HepG2 (cell line): ENCODE data around the gene SLC6A9. TPM values are rescaled to one million over a fixed set of nuclear protein-coding genes. Genes with fewer than 3 reads are reported as not detected.
A peak's percentile ranks its signal among the peaks of the same experiment; 100 is the strongest.

Experiments
- ATAC-seq: fragments of 200-7000 bp; cut with Tn5 transposase; 3 replicates; pipeline ENCODE4 v1.9.1; 2020; ENCODE audit warnings: mild to moderate bottlenecking, moderate library complexity
- BruUV-seq: library from RNA; stranded (reverse); fragments of 400-500 nt; replicated peaks from 2 replicates; lab custom pipeline; 2021; lab: Mats Ljungman, UMichigan
- CTCF ChIA-PET: fragments of 300-600 bp; formaldehyde crosslinking; extraction: SDS; loops from one replicate; lab custom pipeline; 2021; ENCODE audit warnings: low total read pairs, inconsistent platforms, low intra/inter-chr PET ratio; lab: Yijun Ruan, JAX
- POLR2A ChIA-PET: fragments of 350-600 bp; sonication (Branson Sonifier 250); formaldehyde crosslinking; loops from one replicate; lab custom pipeline; 2020; ENCODE audit warnings: antibody characterized with exemption, inconsistent platforms; lab: Yijun Ruan, JAX
- DNase-seq: peaks from one replicate; pipeline ENCODE4 v3.0.0-alpha.2; 2015; ENCODE audit warnings: low spot score
- FAIRE-seq: peaks from 3 replicates; lab custom pipeline; 2011; peaks lifted over from hg19 to GRCh38; lab: Jason Lieb, UNC
- H2AFZ ChIP-seq: one replicate; pipeline ENCODE4 v1.6.1; 2011; ENCODE audit warnings: low read length, inconsistent platforms
- H3K27ac ChIP-seq: fragments of 300-600 bp; 3 replicates; pipeline ENCODE4 v1.8.0; 2011; ENCODE audit warnings: mixed run types, mild to moderate bottlenecking, mixed read lengths, low read length, inconsistent platforms; ENCODE audit not compliant: insufficient read depth; ENCODE audit errors: extremely low read length
- H3K27me3 ChIP-seq, 2 experiments: fragments of 200-600 bp in 1 of 2; 2 replicates in 1 of 2; 3 replicates in 1 of 2; pipeline versions ENCODE4 v1.6.0 to v1.8.0; 2011; ENCODE audit warnings: low read length in 2 of 2, mild to moderate bottlenecking in 2 of 2, moderate library complexity in 2 of 2, inconsistent platforms in 1 of 2; ENCODE audit not compliant: insufficient read depth in 2 of 2, control insufficient read depth in 1 of 2
- H3K36me3 ChIP-seq, 2 experiments: fragments of 200-600 bp in 1 of 2; replicated peaks in 1 of 2; 2 replicates in 1 of 2; 3 replicates in 1 of 2; pipeline versions ENCODE4 v1.5.1 to v1.8.0; 2011; ENCODE audit warnings: low read length in 2 of 2, inconsistent platforms in 1 of 2; ENCODE audit not compliant: insufficient read depth in 2 of 2, control insufficient read depth in 1 of 2
- H3K4me1 ChIP-seq: 2 replicates; pipeline ENCODE4 v1.5.1; 2012; ENCODE audit warnings: low read length, inconsistent platforms; ENCODE audit not compliant: insufficient read depth
- H3K4me2 ChIP-seq: 2 replicates; pipeline ENCODE4 v1.6.0; 2011; ENCODE audit warnings: low read depth, low read length, inconsistent platforms
- H3K4me3 ChIP-seq, 3 experiments: fragments of 200-600 bp in 1 of 3; sonication (generic), shearing (Covaris generic) in 1 of 3; replicated peaks in 1 of 3; 2 replicates each; pipeline ENCODE4 v1.5.1; 2011 to 2016; ENCODE audit warnings: low read length in 3 of 3, inconsistent platforms in 2 of 3, low read depth in 2 of 3, mild to moderate bottlenecking in 2 of 3, control low read depth in 1 of 3, mixed read lengths in 1 of 3; ENCODE audit not compliant: insufficient read depth in 1 of 3
- H3K79me2 ChIP-seq: one replicate; pipeline ENCODE4 v1.6.1; 2011; ENCODE audit warnings: low read length, inconsistent platforms; ENCODE audit not compliant: insufficient read depth
- H3K9ac ChIP-seq: 2 replicates; pipeline ENCODE4 v1.6.0; 2011; ENCODE audit warnings: mild to moderate bottlenecking, low read depth, low read length, inconsistent platforms; ENCODE audit not compliant: insufficient read depth
- H3K9me3 ChIP-seq: 2 replicates; pipeline ENCODE4 v1.5.1; 2012; ENCODE audit warnings: mild to moderate bottlenecking, low read length
- H4K20me1 ChIP-seq: 2 replicates; pipeline ENCODE4 v1.6.0; 2011; ENCODE audit warnings: inconsistent platforms, mild to moderate bottlenecking, low read length, moderate library complexity; ENCODE audit not compliant: insufficient read depth
- CCAR2 ChIP-seq: fragments of 200-400 bp; formaldehyde crosslinking; optimal IDR thresholded peaks from 2 replicates; pipeline ENCODE3; 2018; ENCODE audit warnings: low read depth, mild to moderate bottlenecking, low read length, moderate library complexity
- RBFOX2 ChIP-seq: fragments of 200-400 bp; formaldehyde crosslinking; IDR thresholded peaks from 2 replicates; pipeline ENCODE4 v1.6.1; 2017; ENCODE audit warnings: low read depth, mild to moderate bottlenecking, low read length
- SATB2 ChIP-seq: sonication (generic); formaldehyde crosslinking; IDR thresholded peaks from 2 replicates; pipeline ENCODE4 v1.5.0; 2020; ENCODE audit warnings: missing genetic modification reagents
- YEATS2 ChIP-seq: sonication (generic); formaldehyde crosslinking; IDR thresholded peaks from 2 replicates; pipeline ENCODE4 v1.4.0; 2020; ENCODE audit warnings: missing genetic modification reagents, borderline replicate concordance
- ZBTB33 ChIP-seq: sonication (generic); formaldehyde crosslinking; IDR thresholded peaks from 2 replicates; pipeline ENCODE4 v1.4.0; 2020; ENCODE audit warnings: missing genetic modification reagents
- ZNF225 ChIP-seq: sonication (generic); formaldehyde crosslinking; IDR thresholded peaks from 2 replicates; pipeline ENCODE4 v1.4.0; 2020; ENCODE audit warnings: mild to moderate bottlenecking, missing genetic modification reagents
- ZNF572 ChIP-seq: sonication (generic); formaldehyde crosslinking; IDR thresholded peaks from 2 replicates; pipeline ENCODE4 v1.5.1; 2020; ENCODE audit warnings: mild to moderate bottlenecking, missing genetic modification reagents
- ZSCAN30 ChIP-seq: sonication (generic); formaldehyde crosslinking; IDR thresholded peaks from 2 replicates; pipeline ENCODE4 v1.5.0; 2020; ENCODE audit warnings: mild to moderate bottlenecking, missing genetic modification reagents
- WGBS: methylation state at CpG from one replicate; pipeline ENCODE4 v1.1.6; 2017; ENCODE audit warnings: low lambda C conversion rate; 5-methylcytosine and 5-hydroxymethylcytosine counted together
- in situ Hi-C: cut with HindIII; loops from 2 replicates; pipeline ENCODE4 v1.10.0; 2017; ENCODE audit warnings: low pct_unique_long_range_greater_than_20kb; ENCODE audit not compliant: extremely low pct_ligation_motif_present
- intact Hi-C: fragments of 100-400 bp; cut with micrococcal nuclease; formaldehyde crosslinking; loops from one replicate; pipeline ENCODE4 v1.10.0; 2022; ENCODE audit not compliant: unreplicated experiment
- polyA plus RNA-seq, 8 experiments: library from polyadenylated mRNA; depleted of rRNA in 3 of 8; stranded (reverse) in 7 of 8; unstranded in 1 of 8; fragments of >200 nt; fragmentation: Illumina TruSeq in 4 of 8; extraction: Trizol in 4 of 8; gene quantifications; 2 replicates each; pipeline versions ENCODE4 v1.2.1 to v1.2.3, GENCODE V29; 2011 to 2016; ENCODE audit warnings: low read depth in 4 of 8, missing spikeins in 1 of 8, mixed read lengths in 1 of 8; ENCODE audit not compliant: insufficient read depth in 1 of 8
- total RNA-seq, 5 experiments: library from RNA; depleted of rRNA; stranded (reverse); fragments of >200 nt; fragmentation: Illumina TruSeq; extraction: Trizol; gene quantifications; 2 replicates each; pipeline ENCODE4 v1.2.3, GENCODE V29; 2016; ENCODE audit warnings: low read depth in 1 of 5
- TF ChIP-seq, protein P1 (sequence below): sonication (generic); formaldehyde crosslinking; IDR thresholded peaks from 2 replicates; pipeline ENCODE4 v1.4.0; 2020; ENCODE audit warnings: missing genetic modification reagents, borderline replicate concordance
- TF ChIP-seq, protein P2 (sequence below): IDR thresholded peaks from 2 replicates; pipeline ENCODE4 v1.6.1; 2016; ENCODE audit warnings: low read depth, missing genetic modification reagents, missing compliant biosample characterization

The SLC6A9 gene
- total and polyA plus RNA-seq, 2 of the 13 experiments (the other 11 are each of a cell fraction or from before 2014, with no cell fraction given) = 8.5 to 9.9 TPM

GRCh38 chr1:43984855-43985254 is 46.4 kb downstream of the SLC6A9 start:
- peaks cover 71% of the 10 kb centered on the region for H3K4me1 ChIP-seq
- BruUV-seq = no TSS peak
- H3K79me2 ChIP-seq = peaks cover 29% of the 10 kb centered on the region
- H3K4me2 ChIP-seq = no peak overlapping the region
- H3K4me3 ChIP-seq = no peak overlapping the region
- CTCF ChIA-PET = no interaction called here
- peaks cover 17 to 38% of the 10 kb centered on the region in 2 experiments; a peak in 4 of 5 replicates for H3K36me3 ChIP-seq
- DNase-seq (no peak), FAIRE-seq (no peak), ATAC-seq (no peak)
- in situ Hi-C loops (no loop called here), intact Hi-C loops (no loop called here)
- H3K9me3 ChIP-seq = no peaks in the 10 kb centered on the region
- H2AFZ ChIP-seq = no peak overlapping the region
- 97% methylated on average over 7 of the region's 16 CpGs for WGBS
- H3K27ac ChIP-seq = no peak overlapping the region
- H3K27me3 ChIP-seq = no peaks in the 10 kb centered on the region
- POLR2A ChIA-PET = no interaction called here
- H3K9ac ChIP-seq = no peak overlapping the region
- H4K20me1 ChIP-seq = no peaks in the 10 kb centered on the region
- TF ChIP-seq, protein P1, sequence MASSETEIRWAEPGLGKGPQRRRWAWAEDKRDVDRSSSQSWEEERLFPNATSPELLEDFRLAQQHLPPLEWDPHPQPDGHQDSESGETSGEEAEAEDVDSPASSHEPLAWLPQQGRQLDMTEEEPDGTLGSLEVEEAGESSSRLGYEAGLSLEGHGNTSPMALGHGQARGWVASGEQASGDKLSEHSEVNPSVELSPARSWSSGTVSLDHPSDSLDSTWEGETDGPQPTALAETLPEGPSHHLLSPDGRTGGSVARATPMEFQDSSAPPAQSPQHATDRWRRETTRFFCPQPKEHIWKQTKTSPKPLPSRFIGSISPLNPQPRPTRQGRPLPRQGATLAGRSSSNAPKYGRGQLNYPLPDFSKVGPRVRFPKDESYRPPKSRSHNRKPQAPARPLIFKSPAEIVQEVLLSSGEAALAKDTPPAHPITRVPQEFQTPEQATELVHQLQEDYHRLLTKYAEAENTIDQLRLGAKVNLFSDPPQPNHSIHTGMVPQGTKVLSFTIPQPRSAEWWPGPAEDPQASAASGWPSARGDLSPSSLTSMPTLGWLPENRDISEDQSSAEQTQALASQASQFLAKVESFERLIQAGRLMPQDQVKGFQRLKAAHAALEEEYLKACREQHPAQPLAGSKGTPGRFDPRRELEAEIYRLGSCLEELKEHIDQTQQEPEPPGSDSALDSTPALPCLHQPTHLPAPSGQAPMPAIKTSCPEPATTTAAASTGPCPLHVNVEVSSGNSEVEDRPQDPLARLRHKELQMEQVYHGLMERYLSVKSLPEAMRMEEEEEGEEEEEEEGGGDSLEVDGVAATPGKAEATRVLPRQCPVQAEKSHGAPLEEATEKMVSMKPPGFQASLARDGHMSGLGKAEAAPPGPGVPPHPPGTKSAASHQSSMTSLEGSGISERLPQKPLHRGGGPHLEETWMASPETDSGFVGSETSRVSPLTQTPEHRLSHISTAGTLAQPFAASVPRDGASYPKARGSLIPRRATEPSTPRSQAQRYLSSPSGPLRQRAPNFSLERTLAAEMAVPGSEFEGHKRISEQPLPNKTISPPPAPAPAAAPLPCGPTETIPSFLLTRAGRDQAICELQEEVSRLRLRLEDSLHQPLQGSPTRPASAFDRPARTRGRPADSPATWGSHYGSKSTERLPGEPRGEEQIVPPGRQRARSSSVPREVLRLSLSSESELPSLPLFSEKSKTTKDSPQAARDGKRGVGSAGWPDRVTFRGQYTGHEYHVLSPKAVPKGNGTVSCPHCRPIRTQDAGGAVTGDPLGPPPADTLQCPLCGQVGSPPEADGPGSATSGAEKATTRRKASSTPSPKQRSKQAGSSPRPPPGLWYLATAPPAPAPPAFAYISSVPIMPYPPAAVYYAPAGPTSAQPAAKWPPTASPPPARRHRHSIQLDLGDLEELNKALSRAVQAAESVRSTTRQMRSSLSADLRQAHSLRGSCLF (CRISPR knock-in tag) = no peak
- 0 out of 2 replicates have a peak, but pooled peaks have one; percentile 11 for TF ChIP-seq RBFOX2
- no peak for TF ChIP-seq CCAR2
- no peak for TF ChIP-seq ZNF572
- TF ChIP-seq YEATS2 (CRISPR knock-in tag) = no peak
- TF ChIP-seq ZSCAN30 (CRISPR knock-in tag) = no peak
- TF ChIP-seq, protein P2, sequence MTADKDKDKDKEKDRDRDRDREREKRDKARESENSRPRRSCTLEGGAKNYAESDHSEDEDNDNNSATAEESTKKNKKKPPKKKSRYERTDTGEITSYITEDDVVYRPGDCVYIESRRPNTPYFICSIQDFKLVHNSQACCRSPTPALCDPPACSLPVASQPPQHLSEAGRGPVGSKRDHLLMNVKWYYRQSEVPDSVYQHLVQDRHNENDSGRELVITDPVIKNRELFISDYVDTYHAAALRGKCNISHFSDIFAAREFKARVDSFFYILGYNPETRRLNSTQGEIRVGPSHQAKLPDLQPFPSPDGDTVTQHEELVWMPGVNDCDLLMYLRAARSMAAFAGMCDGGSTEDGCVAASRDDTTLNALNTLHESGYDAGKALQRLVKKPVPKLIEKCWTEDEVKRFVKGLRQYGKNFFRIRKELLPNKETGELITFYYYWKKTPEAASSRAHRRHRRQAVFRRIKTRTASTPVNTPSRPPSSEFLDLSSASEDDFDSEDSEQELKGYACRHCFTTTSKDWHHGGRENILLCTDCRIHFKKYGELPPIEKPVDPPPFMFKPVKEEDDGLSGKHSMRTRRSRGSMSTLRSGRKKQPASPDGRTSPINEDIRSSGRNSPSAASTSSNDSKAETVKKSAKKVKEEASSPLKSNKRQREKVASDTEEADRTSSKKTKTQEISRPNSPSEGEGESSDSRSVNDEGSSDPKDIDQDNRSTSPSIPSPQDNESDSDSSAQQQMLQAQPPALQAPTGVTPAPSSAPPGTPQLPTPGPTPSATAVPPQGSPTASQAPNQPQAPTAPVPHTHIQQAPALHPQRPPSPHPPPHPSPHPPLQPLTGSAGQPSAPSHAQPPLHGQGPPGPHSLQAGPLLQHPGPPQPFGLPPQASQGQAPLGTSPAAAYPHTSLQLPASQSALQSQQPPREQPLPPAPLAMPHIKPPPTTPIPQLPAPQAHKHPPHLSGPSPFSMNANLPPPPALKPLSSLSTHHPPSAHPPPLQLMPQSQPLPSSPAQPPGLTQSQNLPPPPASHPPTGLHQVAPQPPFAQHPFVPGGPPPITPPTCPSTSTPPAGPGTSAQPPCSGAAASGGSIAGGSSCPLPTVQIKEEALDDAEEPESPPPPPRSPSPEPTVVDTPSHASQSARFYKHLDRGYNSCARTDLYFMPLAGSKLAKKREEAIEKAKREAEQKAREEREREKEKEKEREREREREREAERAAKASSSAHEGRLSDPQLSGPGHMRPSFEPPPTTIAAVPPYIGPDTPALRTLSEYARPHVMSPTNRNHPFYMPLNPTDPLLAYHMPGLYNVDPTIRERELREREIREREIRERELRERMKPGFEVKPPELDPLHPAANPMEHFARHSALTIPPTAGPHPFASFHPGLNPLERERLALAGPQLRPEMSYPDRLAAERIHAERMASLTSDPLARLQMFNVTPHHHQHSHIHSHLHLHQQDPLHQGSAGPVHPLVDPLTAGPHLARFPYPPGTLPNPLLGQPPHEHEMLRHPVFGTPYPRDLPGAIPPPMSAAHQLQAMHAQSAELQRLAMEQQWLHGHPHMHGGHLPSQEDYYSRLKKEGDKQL (CRISPR knock-in tag) = no peak
- peak; percentile 37; the same call in 1 of the 2 replicates for TF ChIP-seq ZBTB33 (CRISPR knock-in tag)
- no peak for TF ChIP-seq ZNF225 (CRISPR knock-in tag)
- TF ChIP-seq SATB2 (CRISPR knock-in tag) = no peak
